Body of pancreas (tissue), 4 donors: ENCODE measurements around the gene CCL20.

Experiments
- POLR2A ChIP-seq, 3 donors: fragments of 450-650 bp; IDR thresholded peaks; one replicate each; pipeline ENCODE4 v1.6.1; 2016; ENCODE audit warnings: antibody characterized with exemption in 3 of 3, mild to moderate bottlenecking in 2 of 3
- TF ChIP-seq, protein P1 (sequence below), 7 experiments: fragments of 450-650 bp in 4 of 7; fragments of 200-600 bp in 3 of 7; sonication (generic) in 3 of 7; IDR thresholded peaks; one replicate each; pipeline ENCODE4 v1.5.1; 2016 to 2019; ENCODE audit warnings: antibody characterized with exemption in 7 of 7

DNA sequence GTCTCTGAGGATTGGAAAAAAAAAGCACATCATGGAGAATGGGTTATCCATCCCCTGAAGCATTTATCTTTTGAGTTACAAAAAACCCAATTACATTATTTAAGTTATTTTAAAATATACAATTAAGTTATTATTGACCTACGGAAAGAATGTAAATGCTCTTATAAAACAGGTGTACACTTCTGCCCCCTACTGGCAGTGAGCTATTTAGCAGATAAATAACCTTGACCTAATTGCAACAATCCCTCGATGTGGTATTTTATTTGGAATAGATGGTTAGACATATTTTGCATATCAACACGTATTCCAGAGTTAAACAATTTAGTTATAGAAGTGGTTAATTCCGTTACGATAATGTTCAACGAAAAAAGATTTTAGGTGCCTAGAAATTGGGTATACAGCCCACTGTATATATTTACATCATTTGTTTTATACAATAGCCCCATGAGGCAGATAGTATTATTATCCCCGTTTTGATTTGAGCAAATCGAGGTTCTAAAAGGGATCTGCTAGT, 48.6 kb downstream of the CCL20 start:
- TF ChIP-seq, protein P1, sequence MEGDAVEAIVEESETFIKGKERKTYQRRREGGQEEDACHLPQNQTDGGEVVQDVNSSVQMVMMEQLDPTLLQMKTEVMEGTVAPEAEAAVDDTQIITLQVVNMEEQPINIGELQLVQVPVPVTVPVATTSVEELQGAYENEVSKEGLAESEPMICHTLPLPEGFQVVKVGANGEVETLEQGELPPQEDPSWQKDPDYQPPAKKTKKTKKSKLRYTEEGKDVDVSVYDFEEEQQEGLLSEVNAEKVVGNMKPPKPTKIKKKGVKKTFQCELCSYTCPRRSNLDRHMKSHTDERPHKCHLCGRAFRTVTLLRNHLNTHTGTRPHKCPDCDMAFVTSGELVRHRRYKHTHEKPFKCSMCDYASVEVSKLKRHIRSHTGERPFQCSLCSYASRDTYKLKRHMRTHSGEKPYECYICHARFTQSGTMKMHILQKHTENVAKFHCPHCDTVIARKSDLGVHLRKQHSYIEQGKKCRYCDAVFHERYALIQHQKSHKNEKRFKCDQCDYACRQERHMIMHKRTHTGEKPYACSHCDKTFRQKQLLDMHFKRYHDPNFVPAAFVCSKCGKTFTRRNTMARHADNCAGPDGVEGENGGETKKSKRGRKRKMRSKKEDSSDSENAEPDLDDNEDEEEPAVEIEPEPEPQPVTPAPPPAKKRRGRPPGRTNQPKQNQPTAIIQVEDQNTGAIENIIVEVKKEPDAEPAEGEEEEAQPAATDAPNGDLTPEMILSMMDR (IDR thresholded peaks at IDR 0.05) = peak in 6 of 7 experiments; percentile 26 to 72 (median 43)
- no peak for TF ChIP-seq POLR2A (IDR thresholded peaks at IDR 0.05)
